Endothelial cell of umbilical vein (primary cell): ENCODE data around the gene IRF9. TPM values are rescaled to one million over a fixed set of nuclear protein-coding genes. Genes with fewer than 3 reads are reported as not detected.

Experiments used
- BruUV-seq: library from RNA; stranded (reverse); fragments of 400-500 nt; replicated peaks from 2 replicates; lab custom pipeline; 2021; lab: Mats Ljungman, UMichigan
- CTCF ChIA-PET: fragments of 300-600, 350-600 bp; sonication (Branson Sonifier 250); formaldehyde crosslinking; loops from one replicate; lab custom pipeline; 2021; ENCODE audit warnings: antibody characterized with exemption, inconsistent platforms; lab: Charles Lee
- POLR2A ChIA-PET: fragments of 300-600, 350-600 bp; sonication (Branson Sonifier 250); formaldehyde crosslinking; loops from one replicate; lab custom pipeline; 2021; ENCODE audit warnings: antibody characterized with exemption, inconsistent platforms; lab: Charles Lee
- DNase-seq: peaks from one replicate; pipeline ENCODE4 v3.0.0-alpha.2; 2011; ENCODE audit warnings: low read depth, low spot score
- FAIRE-seq: peaks from 2 replicates; lab custom pipeline; 2011; peaks lifted over from hg19 to GRCh38; lab: Jason Lieb, UNC
- H2AFZ ChIP-seq: 2 replicates; pipeline ENCODE4 v1.6.0; 2012; ENCODE audit warnings: low read depth, low read length, control low read depth, inconsistent platforms
- H3K27ac ChIP-seq: 2 replicates; pipeline ENCODE4 v1.5.1; 2011; ENCODE audit warnings: low read depth, mild to moderate bottlenecking, control low read depth, low read length, moderate library complexity; ENCODE audit not compliant: insufficient read depth
- H3K27me3 ChIP-seq, 2 experiments: 2 replicates each; pipeline versions ENCODE4 v1.6.0 to v1.6.1; 2011; ENCODE audit warnings: low read length in 2 of 2, mixed read lengths in 1 of 2; ENCODE audit not compliant: control insufficient read depth in 2 of 2, insufficient read depth in 2 of 2
- H3K36me3 ChIP-seq, 2 experiments: 2 replicates in 1 of 2; 3 replicates in 1 of 2; pipeline ENCODE4 v1.5.1; 2011; ENCODE audit warnings: low read length in 2 of 2, mild to moderate bottlenecking in 1 of 2, moderate library complexity in 1 of 2; ENCODE audit not compliant: control insufficient read depth in 2 of 2, insufficient read depth in 2 of 2; ENCODE audit errors: extremely low read depth in 1 of 2
- H3K4me1 ChIP-seq: 3 replicates; pipeline ENCODE4 v1.5.1; 2011; ENCODE audit warnings: mild to moderate bottlenecking, low read length; ENCODE audit not compliant: control insufficient read depth, insufficient read depth; ENCODE audit errors: extremely low read depth
- H3K4me2 ChIP-seq: 2 replicates; pipeline ENCODE4 v1.6.1; 2011; ENCODE audit warnings: low read length, control low read depth, mixed read lengths; ENCODE audit not compliant: insufficient read depth
- H3K4me3 ChIP-seq, 3 experiments: fragments of 200-600 bp in 1 of 3; sonication (generic), shearing (Covaris generic) in 1 of 3; replicated peaks in 1 of 3; 2 replicates each; pipeline ENCODE4 v1.5.1; 2011 to 2016; ENCODE audit warnings: control low read depth in 3 of 3, low read length in 3 of 3, mild to moderate bottlenecking in 2 of 3, inconsistent platforms in 1 of 3, low read depth in 1 of 3, moderate library complexity in 1 of 3; ENCODE audit not compliant: insufficient read depth in 1 of 3
- H3K79me2 ChIP-seq: 2 replicates; pipeline ENCODE4 v1.6.0; 2012; ENCODE audit warnings: low read length, inconsistent platforms; ENCODE audit not compliant: control insufficient read depth, insufficient read depth
- H3K9ac ChIP-seq: replicated peaks from 2 replicates; pipeline ENCODE3; 2011; ENCODE audit warnings: low read length, control low read depth; ENCODE audit not compliant: insufficient read depth; ENCODE audit errors: extremely low read depth
- H3K9me1 ChIP-seq: replicated peaks from 3 replicates; pipeline ENCODE4 v1.6.0; 2011; ENCODE audit warnings: mild to moderate bottlenecking, low read length; ENCODE audit not compliant: control insufficient read depth, insufficient read depth; ENCODE audit errors: extremely low read depth
- H3K9me3 ChIP-seq: replicated peaks from 2 replicates; pipeline ENCODE4 v1.5.1; 2012; ENCODE audit warnings: low read length, inconsistent platforms; ENCODE audit not compliant: control insufficient read depth, insufficient read depth
- H4K20me1 ChIP-seq: replicated peaks from 2 replicates; pipeline ENCODE3; 2011; ENCODE audit warnings: mild to moderate bottlenecking, low read length; ENCODE audit not compliant: control insufficient read depth, insufficient read depth; ENCODE audit errors: extremely low read depth
- CTCF ChIP-seq, 2 donors: IDR thresholded peaks; 1 replicate in 1 of 2; 2 replicates in 1 of 2; pipeline ENCODE4 v1.5.1; 2011; ENCODE audit warnings: low read length in 2 of 2, mild to moderate bottlenecking in 2 of 2, moderate library complexity in 2 of 2, control low read depth in 1 of 2, inconsistent platforms in 1 of 2, low read depth in 1 of 2; ENCODE audit not compliant: insufficient read depth in 1 of 2; ENCODE audit errors: extremely low read depth in 1 of 2
- EZH2 ChIP-seq: IDR thresholded peaks from 2 replicates; pipeline ENCODE4 v1.6.1; 2012; ENCODE audit warnings: borderline replicate concordance, low read depth, mild to moderate bottlenecking, moderate library complexity, low read length, inconsistent platforms; ENCODE audit not compliant: severe bottlenecking
- FOS ChIP-seq: IDR thresholded peaks from 2 replicates; pipeline ENCODE4 v1.6.1; 2011; ENCODE audit warnings: mild to moderate bottlenecking, low read length, moderate library complexity, borderline replicate concordance; ENCODE audit not compliant: insufficient read depth
- GATA2 ChIP-seq: IDR thresholded peaks from 2 replicates; pipeline ENCODE4 v1.7.0; 2011; ENCODE audit warnings: low read depth, mild to moderate bottlenecking, moderate library complexity, mixed read lengths, low read length; ENCODE audit not compliant: insufficient read length, insufficient read depth
- JUN ChIP-seq: IDR thresholded peaks from 2 replicates; pipeline ENCODE4 v1.6.1; 2011; ENCODE audit warnings: borderline replicate concordance, low read depth; ENCODE audit not compliant: insufficient read length, insufficient read depth
- MAX ChIP-seq: IDR thresholded peaks from 2 replicates; pipeline ENCODE4 v1.6.1; 2011; ENCODE audit not compliant: insufficient read depth, insufficient read length
- MYC ChIP-seq: IDR thresholded peaks from one replicate; pipeline ENCODE4 v1.6.1; 2011; ENCODE audit warnings: mild to moderate bottlenecking, low read depth, low read length
- POLR2A ChIP-seq: IDR thresholded peaks from 2 replicates; pipeline ENCODE4 v1.6.1; 2012; ENCODE audit warnings: low read depth, mild to moderate bottlenecking, control low read depth, low read length
- POLR2AphosphoS5 ChIP-seq: IDR thresholded peaks from 2 replicates; pipeline ENCODE4 v1.6.1; 2012; ENCODE audit warnings: low read depth, mild to moderate bottlenecking, control low read depth, low read length, moderate library complexity; ENCODE audit not compliant: insufficient read depth
- dilution Hi-C: fragments of 300-500 bp; cut with MboI; formaldehyde crosslinking; loops from one replicate; pipeline ENCODE4 v1.15.0; 2019; ENCODE audit warnings: low sequenced_read_pairs; ENCODE audit not compliant: extremely low pct_ligation_motif_present
- intact Hi-C: fragments of 100-400 bp; cut with micrococcal nuclease; formaldehyde crosslinking; loops from one replicate; pipeline ENCODE4 v1.10.0; 2022
- polyA plus RNA-seq, 4 experiments: library from polyadenylated mRNA; depleted of rRNA in 3 of 4; stranded (reverse) in 3 of 4; unstranded in 1 of 4; fragments of >200 nt; gene quantifications; 2 replicates each; pipeline versions ENCODE4 v1.2.1 to v1.2.3, GENCODE V29; 2011 to 2012; ENCODE audit warnings: missing spikeins in 1 of 4
- total RNA-seq: library from RNA; stranded (reverse); gene quantifications from 2 replicates; pipeline ENCODE4 v1.2.3, GENCODE V29; 2021

The IRF9 gene
- total and polyA plus RNA-seq, 2 donors (not counting 3 experiments of a cell fraction or from before 2014, with no cell fraction given): 44.6 to 46.1 TPM

- no TSS peak for BruUV-seq
- Histone ChIP-seq H3K9me1 (no peaks in the 10 kb centered on the region), H3K4me2 (no peak overlapping the region), H3K79me2 (peaks cover 35% of the 10 kb centered on the region), H2AFZ (no peak overlapping the region), H3K9ac (no peak overlapping the region), H3K27me3 (no peaks in the 10 kb centered on the region), H3K4me1 (peaks cover 16% of the 10 kb centered on the region), H3K36me3 (peaks cover 5 to 12% of the 10 kb centered on the region in 2 experiments), H3K9me3 (no peaks in the 10 kb centered on the region), H4K20me1 (no peaks in the 10 kb centered on the region), H3K4me3 (no peak overlapping the region), H3K27ac (no peak overlapping the region)
- dilution Hi-C loops: no loop called here
- intact Hi-C loops: no loop called here
- FAIRE-seq (no peak), DNase-seq (no peak)
- CTCF ChIA-PET: interaction anchor here (1.7 to 3.9 kb wide), 2 partner anchors 36 to 100 kb away, joined by 7 to 19 read pairs; partner anchors contain the start of gene IRF9
- TF ChIP-seq EZH2: no peak
- no peak for TF ChIP-seq GATA2
- no peak for TF ChIP-seq MAX
- TF ChIP-seq POLR2A: no peak
- no peak for TF ChIP-seq MYC
- TF ChIP-seq JUN: no peak
- no peak for TF ChIP-seq CTCF (IDR thresholded peaks at IDR 0.05; ENCODE audit: extremely low read depth in 1 of 2, insufficient read depth in 1 of 2, low read depth in 1 of 2, low read length in 2 of 2)
- TF ChIP-seq POLR2AphosphoS5: no peak
- no peak for TF ChIP-seq FOS
- POLR2A ChIA-PET: interaction anchor here (0.7 kb wide), 2 partner anchors 10 to 553 kb away, joined by 3 to 5 read pairs; no protein-coding TSS in a partner anchor
Measured at GRCh38 chr14:24197056-24197450, 36.0 kb downstream of the IRF9 start.
